ENCODE results near the gene PDGFB.

PDGFB gene

DNA sequence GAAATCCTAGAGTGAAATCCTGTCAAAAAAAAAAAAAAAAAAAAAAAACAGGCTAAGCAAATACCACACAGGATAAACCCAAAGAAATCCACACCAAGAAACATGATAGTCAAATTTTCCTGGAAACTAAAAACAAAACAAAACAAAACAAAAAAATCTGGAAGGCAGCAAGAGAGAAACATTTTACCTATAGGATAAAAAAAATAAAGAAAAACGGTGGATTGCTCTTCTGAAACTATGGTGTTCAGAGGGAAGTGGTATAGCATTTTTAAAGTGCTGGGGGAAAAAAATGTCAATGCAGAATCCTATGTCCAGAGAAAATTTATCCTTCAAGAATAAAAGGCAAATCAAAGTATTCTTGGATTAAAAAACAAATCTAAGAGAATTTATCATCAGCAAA is 50.7 kb downstream of the PDGFB start:
- no peak for DNase-seq

GRCh38 chr22:39188809-39189208 is 56.0 kb downstream of the PDGFB start:
- DNase-seq, result no peak

DNA sequence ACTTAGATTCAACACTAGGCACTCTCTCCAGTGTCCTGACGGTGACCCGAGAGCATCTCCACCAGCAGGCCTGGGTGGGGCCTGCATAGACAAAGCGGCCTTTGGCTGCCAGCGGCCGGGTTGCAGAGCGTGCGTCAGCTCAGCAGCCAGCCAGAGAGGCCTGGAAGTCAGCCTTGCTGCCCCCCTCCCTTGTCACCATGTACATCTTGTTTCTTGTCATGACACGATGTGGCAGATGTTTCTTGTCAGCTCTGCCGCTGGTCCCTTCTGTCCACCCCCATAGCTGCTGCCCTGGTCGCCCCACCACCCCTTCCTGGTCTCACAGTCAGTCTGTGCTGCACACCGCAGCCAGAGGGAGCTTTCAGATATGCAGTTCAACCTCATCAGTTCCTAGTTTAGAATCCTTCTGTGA is 59.2 kb downstream of the PDGFB start:
- DNase-seq, result no peak

DNA sequence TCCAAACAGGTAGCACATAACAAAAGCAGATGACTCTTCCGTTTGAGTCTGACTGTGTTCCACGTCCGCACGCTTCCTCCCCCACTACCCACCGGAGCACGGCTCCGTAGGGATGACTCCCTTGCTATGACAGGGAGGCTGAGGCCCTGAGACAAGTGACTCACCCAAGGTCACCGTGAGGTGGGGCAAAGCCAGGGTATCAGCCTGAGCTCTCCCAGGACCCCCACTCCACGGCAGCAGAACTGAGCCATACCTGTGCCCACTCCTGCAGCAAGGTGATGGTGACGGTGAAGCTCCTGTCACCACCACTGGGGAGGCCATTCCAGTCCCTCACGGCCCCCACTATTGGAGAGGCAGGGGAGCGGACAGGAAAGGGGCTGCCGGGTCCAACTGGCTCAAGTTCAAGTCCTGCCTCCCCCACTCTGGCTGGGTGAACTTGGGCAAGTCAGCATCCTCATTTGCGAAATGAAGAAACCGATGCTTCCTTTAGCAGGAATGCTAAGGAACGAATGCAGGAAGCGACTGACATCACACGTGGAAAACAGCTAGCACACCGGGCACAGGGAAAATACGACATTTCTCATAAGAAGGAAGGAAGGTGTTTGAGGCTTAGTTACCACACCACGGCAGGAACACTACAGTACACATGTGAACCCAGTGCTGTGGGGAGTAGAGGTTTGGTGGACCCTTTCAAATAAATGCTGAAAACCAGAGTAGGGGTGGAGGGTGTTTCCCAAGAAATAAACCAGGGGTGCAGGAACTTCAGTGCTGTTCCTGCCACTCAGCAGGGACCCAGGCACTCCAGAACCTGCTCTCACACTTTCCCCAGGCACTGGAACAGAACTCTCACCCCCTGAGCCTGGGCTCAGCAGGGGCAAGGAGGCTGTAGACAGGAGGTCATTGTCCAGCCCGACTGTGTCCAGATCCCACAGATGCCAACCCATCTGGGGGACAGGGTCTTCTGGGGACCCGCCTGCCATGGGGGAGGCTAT is 59.9 kb downstream of the PDGFB start:
- DNase-seq, result no peak

- no peak for DNase-seq
These were observed 60.7 kb downstream of the PDGFB start for GRCh38 chr22:39183991-39184585.

- no peak for DNase-seq
These were observed 62.2 kb downstream of the PDGFB start for GRCh38 chr22:39182478-39183030.

GRCh38 chr22:39181778-39182177 is 63.0 kb downstream of the PDGFB start:
- DNase-seq, result no peak

- DNase-seq, result no peak
These were observed 63.4 kb downstream of the PDGFB start for GRCh38 chr22:39181356-39181755.

- no peak for DNase-seq
These were observed 64.9 kb downstream of the PDGFB start for GRCh38 chr22:39179841-39180335.

DNA sequence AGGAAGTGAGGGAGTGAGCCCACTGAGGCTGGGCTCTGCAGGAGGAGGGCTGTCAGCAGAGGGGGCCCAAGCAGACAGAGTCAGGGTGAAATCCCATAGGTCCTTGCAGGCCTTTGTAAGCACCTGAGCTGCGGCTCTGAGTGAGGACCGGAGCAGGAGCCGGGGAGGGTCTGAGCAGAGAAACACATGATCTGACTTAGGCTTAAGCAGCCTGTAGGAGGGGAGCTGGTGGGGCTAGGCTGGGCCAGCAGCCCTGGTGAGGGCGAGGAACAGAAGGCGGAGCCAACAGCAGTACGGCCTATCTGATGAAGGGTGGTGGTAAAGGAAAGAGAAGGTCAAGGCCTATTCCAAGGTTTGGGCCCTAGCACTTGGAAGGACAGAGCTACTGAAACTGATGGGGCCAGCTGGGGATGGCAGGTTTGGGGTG is 65.4 kb downstream of the PDGFB start:
- no peak for DNase-seq

GRCh38 chr22:39178206-39179111 is 66.3 kb downstream of the PDGFB start:
- no peak for DNase-seq

GRCh38 chr22:39177791-39178190 is 67.0 kb downstream of the PDGFB start:
- DNase-seq, result no peak

DNA sequence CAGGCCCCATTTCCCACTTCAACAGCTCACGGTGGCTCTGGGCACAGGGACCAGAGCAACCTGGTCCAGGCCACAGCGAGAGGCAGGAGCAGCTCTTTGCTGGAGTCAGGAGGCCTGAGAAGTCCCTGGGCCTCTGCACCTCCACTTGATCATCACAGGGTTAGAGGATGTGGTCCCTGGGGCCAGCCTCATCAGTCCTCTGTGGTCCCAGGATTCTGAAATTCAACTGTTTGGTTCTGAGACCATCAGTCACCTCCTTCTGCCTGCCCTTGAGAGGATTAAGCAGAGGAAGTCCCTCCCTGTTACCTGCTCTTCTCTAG is 67.4 kb downstream of the PDGFB start:
- no peak for DNase-seq

GRCh38 chr22:39176714-39177455 is 67.9 kb downstream of the PDGFB start:
- DNase-seq, result no peak

DNA sequence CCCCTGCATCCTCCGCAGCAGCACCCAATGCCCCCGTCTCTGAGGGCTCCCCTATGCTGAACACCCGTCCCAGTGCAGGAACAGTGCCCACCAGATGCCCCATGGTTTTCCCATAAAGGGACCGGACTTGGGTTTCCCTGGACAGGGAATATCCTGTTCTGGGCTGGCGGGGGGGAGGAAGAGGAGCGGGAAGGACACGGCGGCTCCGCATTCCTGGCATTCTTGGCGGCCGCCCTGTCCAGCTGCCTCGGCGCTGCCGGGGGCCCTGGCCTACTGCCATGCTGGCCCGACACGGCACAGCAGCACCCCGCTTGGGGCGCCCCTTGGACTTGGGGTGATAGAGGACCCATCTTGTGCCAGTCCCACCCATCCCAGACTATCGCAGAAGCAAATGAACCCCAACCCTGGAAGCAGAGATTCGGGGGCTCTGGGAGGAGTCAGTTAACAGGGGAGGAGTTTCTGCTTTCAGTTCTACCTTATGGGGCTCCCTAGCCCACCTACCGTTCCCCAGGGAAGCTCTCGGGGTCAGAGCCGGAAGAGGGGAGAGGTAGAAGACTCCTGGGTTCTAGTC is 68.6 kb downstream of the PDGFB start:
- no peak for DNase-seq

DNA sequence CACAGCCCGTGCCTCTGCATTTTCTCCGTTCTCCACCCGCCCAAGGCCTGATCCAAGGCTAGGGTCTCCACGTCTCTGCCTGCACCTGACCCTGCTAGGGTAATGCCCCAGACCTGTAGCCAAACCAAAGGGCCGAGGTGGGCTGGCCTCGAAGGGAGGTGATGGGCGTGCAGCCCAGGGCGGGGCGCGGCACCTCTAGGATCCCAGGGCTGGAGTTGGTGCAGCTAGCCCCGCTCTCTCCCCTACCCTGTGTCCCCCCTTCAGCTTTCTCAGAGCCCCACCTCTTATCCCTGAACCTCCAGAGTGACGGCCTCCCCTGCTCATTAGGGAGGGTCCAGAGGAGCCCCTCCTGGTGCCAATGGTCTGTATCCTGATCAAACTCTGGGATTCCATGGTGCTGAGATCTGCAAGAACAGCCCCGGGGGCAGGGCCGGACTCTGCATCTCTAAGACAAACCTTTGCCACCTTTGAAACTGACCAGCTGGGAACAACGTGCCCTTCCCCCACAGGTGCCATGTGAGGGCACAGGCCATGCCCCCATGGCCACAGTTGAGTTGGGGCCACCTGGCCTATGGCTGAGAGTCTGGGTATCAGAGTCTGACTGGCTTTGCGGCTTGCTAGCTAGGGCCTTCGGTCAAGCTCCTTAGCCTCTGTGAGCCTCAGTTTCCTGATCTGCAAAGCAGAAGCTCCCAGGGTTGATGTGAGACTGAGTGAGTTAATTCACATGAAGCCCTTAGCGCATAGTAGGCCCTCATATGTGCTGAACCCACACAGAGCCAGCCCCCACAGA is 69.2 kb downstream of the PDGFB start:
- DNase-seq, result no peak

GRCh38 chr22:39174498-39175352 is 70.1 kb downstream of the PDGFB start:
- DNase-seq, result no peak

DNA sequence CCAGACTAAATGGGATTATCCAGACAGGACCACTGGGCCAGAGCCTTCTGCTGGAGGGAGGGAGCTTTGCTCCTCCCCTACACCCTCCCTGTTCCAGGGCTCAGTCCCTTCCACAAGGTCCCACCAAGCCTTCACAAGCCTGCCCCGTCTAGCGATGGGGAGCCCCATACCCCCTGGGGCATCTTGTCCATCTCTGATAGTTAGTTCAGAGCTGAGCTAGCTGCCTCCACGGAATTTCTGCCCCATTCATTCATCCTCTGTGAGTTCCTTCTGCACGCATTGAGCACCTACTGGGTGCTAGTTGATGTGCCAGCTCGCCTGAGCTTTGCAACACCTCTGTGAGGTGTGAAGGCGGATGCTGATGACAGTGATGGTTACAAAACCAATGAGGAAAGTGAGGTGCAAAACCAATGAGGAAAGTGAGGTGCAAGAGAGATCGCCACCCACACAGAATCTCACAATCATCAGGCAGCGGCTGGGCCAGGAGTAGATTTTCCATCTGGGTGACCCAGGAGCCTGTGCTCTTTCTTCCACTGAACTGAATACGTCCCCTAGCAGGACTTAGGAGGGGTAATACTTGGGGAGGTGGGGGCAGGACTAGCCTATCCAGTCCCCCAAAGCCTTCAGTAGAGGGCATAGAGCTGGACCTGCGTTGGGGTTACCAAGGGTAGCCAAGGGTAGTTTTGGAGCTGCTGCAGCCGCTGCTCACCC is 70.8 kb downstream of the PDGFB start:
- DNase-seq, result no peak
